ENCODE measurements around the gene ATP2B1.

Gene ATP2B1

GRCh38 chr12:89685363-89685972, 23.2 kb downstream of the ATP2B1 start:
- H3K9me3 ChIP-seq (ENCODE audit: severe bottlenecking) = no peaks in the 10 kb centered on the region
- TF ChIP-seq, protein P1, sequence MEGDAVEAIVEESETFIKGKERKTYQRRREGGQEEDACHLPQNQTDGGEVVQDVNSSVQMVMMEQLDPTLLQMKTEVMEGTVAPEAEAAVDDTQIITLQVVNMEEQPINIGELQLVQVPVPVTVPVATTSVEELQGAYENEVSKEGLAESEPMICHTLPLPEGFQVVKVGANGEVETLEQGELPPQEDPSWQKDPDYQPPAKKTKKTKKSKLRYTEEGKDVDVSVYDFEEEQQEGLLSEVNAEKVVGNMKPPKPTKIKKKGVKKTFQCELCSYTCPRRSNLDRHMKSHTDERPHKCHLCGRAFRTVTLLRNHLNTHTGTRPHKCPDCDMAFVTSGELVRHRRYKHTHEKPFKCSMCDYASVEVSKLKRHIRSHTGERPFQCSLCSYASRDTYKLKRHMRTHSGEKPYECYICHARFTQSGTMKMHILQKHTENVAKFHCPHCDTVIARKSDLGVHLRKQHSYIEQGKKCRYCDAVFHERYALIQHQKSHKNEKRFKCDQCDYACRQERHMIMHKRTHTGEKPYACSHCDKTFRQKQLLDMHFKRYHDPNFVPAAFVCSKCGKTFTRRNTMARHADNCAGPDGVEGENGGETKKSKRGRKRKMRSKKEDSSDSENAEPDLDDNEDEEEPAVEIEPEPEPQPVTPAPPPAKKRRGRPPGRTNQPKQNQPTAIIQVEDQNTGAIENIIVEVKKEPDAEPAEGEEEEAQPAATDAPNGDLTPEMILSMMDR (IDR thresholded peaks at IDR 0.05; ENCODE audit: low read depth, low read length) = no peak
- H3K27ac ChIP-seq = no peak overlapping the region
- no peaks in the 10 kb centered on the region for H3K36me3 ChIP-seq
- DNase-seq = no peak
- no peak overlapping the region for H3K4me3 ChIP-seq (ENCODE audit: low read depth, low read length)
- H3K27me3 ChIP-seq (ENCODE audit: insufficient read depth, low read depth, severe bottlenecking) = no peaks in the 10 kb centered on the region

DNA sequence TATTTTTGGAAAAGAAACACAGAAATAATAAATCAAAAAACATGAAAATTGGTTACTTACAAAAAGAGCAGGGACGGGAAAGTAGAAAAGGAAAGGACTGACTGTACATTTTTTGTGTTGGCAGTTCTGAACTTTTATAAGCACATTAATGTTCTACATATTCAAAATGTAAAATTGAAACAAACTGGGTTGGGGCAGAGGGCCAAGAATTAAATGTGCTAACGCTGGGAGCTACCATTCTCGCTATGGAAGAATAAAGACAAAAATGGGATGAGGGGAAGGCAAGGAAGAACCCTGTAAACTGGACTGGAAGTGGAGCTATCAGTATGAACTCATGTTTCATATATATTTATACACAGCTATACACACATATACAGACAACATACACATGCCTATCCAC, 24.5 kb downstream of the ATP2B1 start:
- Histone ChIP-seq H3K27ac (no peak overlapping the region), H3K9me3 (ENCODE audit: severe bottlenecking) (no peaks in the 10 kb centered on the region), H3K36me3 (no peaks in the 10 kb centered on the region), H3K4me3 (ENCODE audit: low read depth, low read length) (no peak overlapping the region), H3K27me3 (ENCODE audit: insufficient read depth, low read depth, severe bottlenecking) (no peaks in the 10 kb centered on the region)
- DNase-seq = no peak
- TF ChIP-seq, protein P1 (IDR thresholded peaks at IDR 0.05; ENCODE audit: low read depth, low read length) = no peak

GRCh38 chr12:89682284-89682683, 26.4 kb downstream of the ATP2B1 start:
- TF ChIP-seq, protein P1 (IDR thresholded peaks at IDR 0.05; ENCODE audit: low read depth, low read length) = no peak

GRCh38 chr12:89680409-89680808, 28.2 kb downstream of the ATP2B1 start:
- Histone ChIP-seq H3K36me3 (no peaks in the 10 kb centered on the region), H3K27me3 (ENCODE audit: insufficient read depth, low read depth, severe bottlenecking) (no peaks in the 10 kb centered on the region), H3K27ac (no peak overlapping the region), H3K4me3 (ENCODE audit: low read depth, low read length) (no peak overlapping the region), H3K9me3 (ENCODE audit: severe bottlenecking) (no peaks in the 10 kb centered on the region)
- no peak for DNase-seq
- TF ChIP-seq, protein P1 (IDR thresholded peaks at IDR 0.05; ENCODE audit: low read depth, low read length) = no peak

More at GRCh38 chr12:89682284-89682683, 26.4 kb downstream of the ATP2B1 start:
- Histone ChIP-seq H3K27me3 (ENCODE audit: insufficient read depth, low read depth, severe bottlenecking) (no peaks in the 10 kb centered on the region), H3K9me3 (ENCODE audit: severe bottlenecking) (no peaks in the 10 kb centered on the region), H3K27ac (no peak overlapping the region), H3K4me3 (ENCODE audit: low read depth, low read length) (no peak overlapping the region), H3K36me3 (no peaks in the 10 kb centered on the region)
- DNase-seq = no peak

GRCh38 chr12:89679631-89680030, 29.0 kb downstream of the ATP2B1 start:
- Histone ChIP-seq H3K36me3 (no peaks in the 10 kb centered on the region), H3K4me3 (ENCODE audit: low read depth, low read length) (no peak overlapping the region), H3K9me3 (ENCODE audit: severe bottlenecking) (no peaks in the 10 kb centered on the region), H3K27ac (no peak overlapping the region), H3K27me3 (ENCODE audit: insufficient read depth, low read depth, severe bottlenecking) (no peaks in the 10 kb centered on the region)
- TF ChIP-seq, protein P1 (IDR thresholded peaks at IDR 0.05; ENCODE audit: low read depth, low read length) = no peak
- no peak for DNase-seq

GRCh38 chr12:89678225-89678624, 30.4 kb downstream of the ATP2B1 start:
- Histone ChIP-seq H3K36me3 (no peaks in the 10 kb centered on the region), H3K4me3 (ENCODE audit: low read depth, low read length) (no peak overlapping the region), H3K9me3 (ENCODE audit: severe bottlenecking) (no peaks in the 10 kb centered on the region), H3K27me3 (ENCODE audit: insufficient read depth, low read depth, severe bottlenecking) (no peaks in the 10 kb centered on the region), H3K27ac (no peak overlapping the region)
- TF ChIP-seq, protein P1 (IDR thresholded peaks at IDR 0.05; ENCODE audit: low read depth, low read length) = no peak
- DNase-seq = no peak

All from WERI-Rb-1 (cell line).